Uterus (tissue), 2 donors: ENCODE results near the gene MYO1F.

ENCODE experiments used
- CTCF ChIP-seq, 4 experiments: fragments of 200-600 bp in 2 of 4; fragments of 450-650 bp in 2 of 4; sonication (generic) in 2 of 4; IDR thresholded peaks; one replicate each; pipeline ENCODE4 v1.5.1; 2016 to 2019; ENCODE audit warnings: antibody characterized with exemption in 4 of 4, mild to moderate bottlenecking in 2 of 4, moderate library complexity in 1 of 4
- POLR2A ChIP-seq, 2 donors: fragments of 450-650 bp; IDR thresholded peaks; one replicate each; pipeline ENCODE4 v1.6.1; 2016; ENCODE audit warnings: antibody characterized with exemption in 2 of 2, mild to moderate bottlenecking in 1 of 2, moderate library complexity in 1 of 2

GRCh38 chr19:8536282-8536681 lies 41.0 kb downstream of the MYO1F start:
- TF ChIP-seq CTCF (IDR thresholded peaks at IDR 0.05): no peak
- TF ChIP-seq POLR2A (IDR thresholded peaks at IDR 0.05): no peak
